Measurements from ENCODE around the gene SYNE1. TPM values are rescaled to one million over a fixed set of nuclear protein-coding genes. Genes with fewer than 3 reads are reported as not detected.
"Not testable (repeated sequence)": the region's sequence is repeated elsewhere in the genome, so short reads cannot be mapped to it uniquely, and the experiment has no call there.

Gene SYNE1
- total RNA-seq, 1 experiment from 2014 or later: 40.0 TPM

DNA sequence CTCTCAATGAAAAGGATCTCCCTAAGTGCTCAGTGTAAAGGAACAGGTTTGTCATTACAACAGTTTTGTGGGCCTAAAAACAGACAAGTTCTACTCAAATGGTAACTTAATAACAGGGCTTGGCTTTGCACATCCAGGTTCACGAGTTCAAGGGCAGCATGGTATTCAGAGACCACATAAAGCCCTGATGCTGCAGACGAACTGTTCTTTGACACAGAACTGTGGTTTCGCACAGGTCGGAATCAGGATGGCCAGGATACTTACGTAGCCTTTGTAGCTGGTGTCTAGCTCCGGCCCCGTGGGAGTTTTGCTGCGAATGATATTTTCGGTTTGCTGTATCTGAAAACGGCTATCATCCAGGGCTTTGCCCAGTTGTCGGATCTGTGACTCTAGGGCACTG lies 493.8 kb downstream of the SYNE1 start:
- DNase-seq (ENCODE audit: low read depth): no peak

DNA sequence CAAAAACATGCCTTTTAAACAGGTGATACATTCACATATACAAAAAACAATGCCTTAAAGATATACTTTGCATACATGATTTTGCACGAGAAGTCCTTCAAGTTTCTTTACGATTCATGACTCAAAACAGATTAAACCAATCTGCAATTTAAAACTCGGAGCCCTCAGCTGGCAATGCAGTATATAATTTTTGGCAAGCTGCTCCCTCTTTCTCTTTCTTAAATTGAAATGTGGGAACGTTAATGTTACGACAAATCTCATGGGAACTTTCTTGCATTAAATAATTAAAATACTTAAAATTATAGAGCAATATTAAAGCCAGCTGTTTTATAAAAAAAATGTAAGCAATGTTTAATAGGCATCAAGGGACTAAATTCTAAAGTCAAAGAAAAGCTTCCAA lies 495.1 kb downstream of the SYNE1 start:
- no peak for DNase-seq (ENCODE audit: low read depth)

DNA sequence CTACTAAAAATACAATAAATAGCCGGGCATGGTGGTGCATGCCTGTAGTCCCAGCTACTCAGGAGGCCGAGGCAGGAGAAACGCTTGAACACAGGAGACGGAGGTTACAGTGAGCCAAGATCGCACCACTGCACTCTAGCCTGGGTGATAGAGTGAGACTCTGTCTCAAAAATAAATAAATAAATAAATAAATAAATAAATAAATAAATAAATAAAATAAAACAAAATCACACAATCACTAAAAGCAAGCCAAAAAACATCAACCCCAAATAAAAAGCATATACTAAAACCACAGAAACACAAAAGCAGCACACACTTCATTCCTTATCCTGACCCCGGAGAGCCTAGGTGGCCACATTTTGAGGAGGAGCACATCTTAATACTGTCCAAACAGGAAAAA lies 498.8 kb downstream of the SYNE1 start:
- DNase-seq (ENCODE audit: low read depth): not testable (repeated sequence)

DNA sequence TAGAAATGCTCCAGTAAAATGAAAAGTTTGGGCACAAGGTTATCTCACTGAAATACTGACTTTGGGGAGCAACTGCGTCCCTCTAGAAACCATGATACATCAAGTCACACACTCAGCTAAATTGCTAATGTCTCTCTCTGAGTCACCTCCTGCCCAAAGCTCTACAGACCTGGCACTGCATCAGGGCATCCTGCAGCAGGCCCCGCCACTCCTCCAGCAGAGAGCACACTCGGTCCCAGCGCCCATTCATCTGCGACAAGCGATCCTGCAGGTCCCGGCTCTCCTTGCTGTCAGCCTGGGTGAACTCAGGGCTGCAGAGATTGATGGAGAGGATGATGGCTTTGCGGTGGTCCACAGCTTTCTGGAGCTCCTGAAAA lies 500.7 kb downstream of the SYNE1 start:
- DNase-seq (ENCODE audit: low read depth): peak; percentile 14

DNA sequence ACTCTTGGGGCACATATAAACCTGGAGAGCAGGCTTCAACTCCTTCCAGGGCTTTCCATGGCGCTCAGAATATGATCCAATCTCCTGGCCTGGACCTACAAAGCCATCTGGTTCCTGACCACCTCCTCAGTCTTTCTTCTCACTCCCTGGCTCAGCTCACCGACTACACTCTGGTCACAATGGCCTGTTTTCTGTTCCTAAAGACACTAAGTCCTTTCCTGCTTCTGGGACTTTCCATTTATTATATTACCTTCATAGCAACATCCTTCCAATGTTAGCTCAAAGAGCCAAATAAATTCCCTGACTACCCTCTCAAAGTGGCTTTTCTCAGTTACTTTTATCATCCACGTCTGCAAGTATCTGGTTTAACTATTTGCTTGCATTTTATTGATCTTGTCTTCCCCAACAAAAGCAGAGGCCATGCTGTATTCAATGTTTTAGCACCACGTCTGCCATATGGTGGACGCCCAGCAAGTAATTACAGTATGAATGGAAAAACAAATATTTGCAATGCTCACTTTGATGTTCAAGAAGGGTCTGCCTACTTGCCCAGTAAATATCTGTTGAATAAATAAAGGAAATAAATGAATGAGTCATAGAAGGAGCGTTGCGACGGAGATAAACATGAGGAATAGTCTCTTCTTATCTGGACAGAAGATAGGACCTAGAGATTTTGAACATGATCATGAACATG lies 501.3 kb downstream of the SYNE1 start:
- no peak for DNase-seq (ENCODE audit: low read depth)

DNA sequence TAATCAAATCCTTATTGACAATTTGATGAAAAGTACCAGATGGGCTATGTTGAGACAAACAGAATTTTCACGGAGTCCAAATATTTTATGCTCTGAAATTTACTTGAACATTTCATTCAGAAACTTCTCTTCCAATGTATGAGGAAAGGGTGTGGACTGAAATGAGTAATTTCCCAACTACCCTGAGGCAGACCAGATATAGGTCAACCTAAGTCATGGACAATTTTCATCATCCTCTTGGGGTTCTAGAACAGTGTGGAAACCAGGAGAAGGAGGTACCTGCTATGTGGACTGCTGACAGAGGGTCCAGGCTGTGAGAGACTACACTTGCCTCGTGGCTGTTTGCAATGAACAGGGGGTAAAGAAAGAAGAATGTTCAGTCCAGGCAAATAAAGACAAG lies 506.7 kb downstream of the SYNE1 start:
- DNase-seq (ENCODE audit: low read depth): peak; percentile 13

DNA sequence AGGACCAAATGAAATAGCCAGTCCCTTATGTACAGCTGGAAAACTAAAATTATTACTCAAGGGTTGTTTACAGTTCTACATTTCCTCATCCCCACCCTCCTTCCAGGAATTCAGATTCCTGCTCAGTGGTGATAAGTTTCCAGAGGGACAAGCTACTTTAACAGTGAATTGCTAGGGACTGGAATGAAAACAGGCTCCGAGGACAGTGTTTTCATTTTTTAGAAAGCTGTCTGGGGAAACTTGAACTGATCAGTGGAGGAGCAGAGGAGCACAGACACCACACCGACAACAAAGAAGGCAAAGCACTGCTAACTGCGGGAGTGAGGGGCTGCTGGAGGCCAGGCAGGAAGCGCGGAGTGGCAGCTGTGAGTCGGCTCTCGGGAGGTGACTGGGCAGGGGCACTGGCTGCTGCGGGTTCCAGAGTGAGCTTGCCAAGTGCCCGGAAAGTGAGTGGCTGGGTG lies 507.4 kb downstream of the SYNE1 start:
- no peak for DNase-seq (ENCODE audit: low read depth)

DNA sequence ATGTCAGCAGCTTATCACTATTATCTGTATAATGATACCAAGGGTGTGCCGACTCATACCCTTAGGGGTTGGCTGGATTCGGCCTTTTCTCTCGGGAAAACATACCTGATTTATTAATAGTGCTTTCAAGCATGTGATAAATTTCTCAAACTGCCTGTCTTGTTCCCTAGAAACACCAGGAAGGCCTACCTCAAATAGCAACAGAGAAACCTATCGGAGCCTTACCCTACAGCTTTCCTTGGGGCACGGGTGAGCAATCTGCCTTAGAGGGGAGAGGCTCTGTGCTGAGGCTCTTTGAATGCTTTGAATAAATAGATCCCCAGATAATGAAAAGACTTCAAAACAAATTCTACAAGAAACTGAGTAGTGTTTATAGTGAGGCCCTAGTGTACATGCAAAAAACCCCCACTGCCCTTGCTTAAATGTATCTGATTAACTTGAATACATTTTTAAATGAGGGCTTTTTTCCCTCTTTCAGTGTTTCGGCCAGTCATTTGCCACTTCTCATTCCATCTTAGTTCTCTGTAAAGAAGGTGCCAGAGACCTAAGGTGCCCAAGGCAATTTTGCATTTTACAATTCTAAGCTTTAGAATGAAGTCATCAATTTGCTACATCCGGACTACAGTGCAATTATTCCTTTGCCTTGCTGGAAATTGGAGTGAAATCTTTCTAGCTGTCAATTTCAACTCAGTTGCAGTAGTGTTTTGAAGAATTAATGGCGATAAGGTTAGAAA lies 509.6 kb downstream of the SYNE1 start:
- DNase-seq (ENCODE audit: low read depth): peak; percentile 28

DNA sequence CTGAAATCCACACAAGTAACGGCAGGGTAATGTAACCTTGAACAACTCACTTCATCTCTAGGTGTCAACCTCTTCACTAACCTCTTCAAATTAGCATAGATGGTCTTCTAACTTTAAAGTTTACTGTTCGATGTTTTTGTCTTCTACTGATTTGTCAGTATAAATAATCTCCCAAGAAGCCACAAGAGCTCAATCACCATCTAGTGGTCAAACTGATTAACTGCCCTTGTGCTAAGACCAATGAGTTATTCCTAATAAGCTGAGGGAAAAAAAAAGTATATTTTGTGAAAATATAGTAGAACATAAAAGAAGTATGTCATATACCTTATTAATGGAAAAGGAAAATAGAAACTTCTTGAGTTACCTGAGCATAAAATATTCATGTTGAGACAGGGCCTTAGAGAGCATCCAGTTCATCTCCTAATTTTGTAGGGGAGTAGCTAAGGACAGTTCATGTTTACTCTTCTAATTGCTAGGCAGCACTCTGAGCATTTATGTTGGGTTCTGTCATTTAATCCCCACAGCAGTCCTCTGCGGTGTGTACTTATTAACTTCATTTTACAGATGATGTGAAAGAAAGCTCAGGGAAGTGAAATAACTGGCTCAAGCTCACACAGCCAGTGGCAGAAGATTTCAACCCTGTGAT lies 512.6 kb downstream of the SYNE1 start:
- DNase-seq (ENCODE audit: low read depth): peak; percentile 61

DNA sequence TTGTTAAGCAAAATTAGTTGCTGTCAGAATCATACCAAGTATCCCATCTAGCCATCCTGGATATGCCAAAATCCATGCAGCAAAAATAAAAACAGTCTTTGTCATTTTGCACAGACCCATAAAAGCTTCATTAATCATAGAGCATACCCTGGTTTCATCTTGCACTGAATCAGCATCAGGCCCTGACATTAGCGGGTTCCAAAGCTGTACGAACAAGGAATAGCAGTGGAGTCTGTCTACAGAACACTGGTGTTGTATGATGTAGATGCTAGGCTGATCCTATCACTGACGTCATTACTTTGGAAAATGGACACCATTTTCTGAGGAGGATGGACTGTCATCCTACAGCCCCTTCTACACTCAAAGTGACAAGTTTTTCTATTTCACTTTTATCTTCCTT lies 514.1 kb downstream of the SYNE1 start:
- no peak for DNase-seq (ENCODE audit: low read depth)

DNA sequence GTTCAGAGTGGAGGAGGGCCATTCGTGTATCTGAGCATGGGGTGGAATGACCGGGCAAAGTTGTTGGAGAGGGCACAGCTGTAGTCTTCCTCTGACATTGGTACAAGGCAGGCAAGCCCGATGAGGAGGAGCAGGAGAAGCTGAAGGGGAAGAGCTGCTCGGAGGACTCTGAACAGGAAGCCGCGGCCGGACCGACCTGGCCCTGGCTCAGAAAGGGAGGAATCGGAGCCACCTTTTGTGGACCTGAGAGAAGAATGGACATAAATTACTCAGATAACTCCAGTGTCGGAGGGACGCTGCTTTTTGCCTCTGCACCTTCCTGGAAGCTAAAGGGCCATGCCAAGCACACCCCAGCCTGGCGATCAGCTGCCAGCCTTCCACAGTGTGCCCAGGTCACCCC lies 514.7 kb downstream of the SYNE1 start:
- no peak for DNase-seq (ENCODE audit: low read depth)

DNA sequence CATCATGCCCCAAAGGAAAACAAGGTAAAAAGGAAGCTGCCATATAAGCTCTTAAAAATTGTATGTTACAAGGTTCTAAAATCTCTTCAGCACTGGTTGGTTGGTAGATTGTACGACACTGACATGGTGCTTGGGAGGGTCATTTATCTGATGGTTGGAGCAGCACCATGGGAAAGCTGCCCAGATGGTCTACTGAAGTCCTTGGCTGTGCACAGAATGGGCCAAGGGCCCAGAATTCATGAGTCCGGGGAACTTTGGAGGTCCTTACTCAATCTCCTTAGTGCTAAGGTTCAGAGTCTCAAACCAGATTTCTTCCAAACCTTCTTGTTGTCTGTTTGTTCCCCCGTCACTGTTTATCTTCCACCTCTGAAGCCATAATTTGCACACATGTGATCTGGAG lies 515.3 kb downstream of the SYNE1 start:
- DNase-seq (ENCODE audit: low read depth): no peak

DNA sequence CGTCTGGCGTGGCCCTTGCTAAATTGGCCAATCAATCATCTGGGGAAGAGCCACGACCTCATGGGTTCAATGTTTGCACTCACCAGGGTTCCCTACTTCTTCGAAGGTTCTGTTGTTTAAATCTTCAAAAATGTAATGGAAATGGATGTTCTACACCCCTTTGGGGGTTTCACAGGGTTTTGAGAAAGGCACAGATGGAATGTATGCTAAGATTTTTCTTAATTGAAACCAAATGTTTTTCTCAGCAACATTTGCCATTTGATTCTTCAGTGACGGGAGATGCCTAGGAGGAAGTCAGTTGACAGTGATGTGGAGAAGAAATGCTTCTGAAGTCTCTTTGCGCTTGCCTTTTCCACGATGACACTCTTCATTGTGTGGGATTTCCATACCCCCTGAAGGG lies 517.3 kb downstream of the SYNE1 start:
- DNase-seq (ENCODE audit: low read depth): no peak

DNA sequence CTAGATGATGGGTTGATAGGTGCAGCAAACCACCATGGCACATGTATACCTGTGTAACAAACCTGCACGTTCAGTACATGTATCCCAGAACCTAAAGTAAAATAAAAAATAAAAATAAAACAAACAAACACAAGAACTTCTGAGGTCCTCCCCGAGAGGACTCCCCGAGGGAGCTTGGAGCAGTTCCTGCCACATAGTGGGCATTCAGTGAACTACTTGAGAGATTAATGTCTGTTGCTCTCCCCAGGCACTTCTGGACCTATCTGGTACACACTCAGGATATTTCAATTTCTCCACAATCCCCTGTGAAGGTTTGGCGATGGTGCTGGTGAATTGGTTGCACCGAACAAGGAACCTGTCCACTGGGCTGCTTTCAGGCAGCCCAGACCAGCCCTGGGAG lies 518.5 kb downstream of the SYNE1 start:
- no peak for DNase-seq (ENCODE audit: low read depth)

DNA sequence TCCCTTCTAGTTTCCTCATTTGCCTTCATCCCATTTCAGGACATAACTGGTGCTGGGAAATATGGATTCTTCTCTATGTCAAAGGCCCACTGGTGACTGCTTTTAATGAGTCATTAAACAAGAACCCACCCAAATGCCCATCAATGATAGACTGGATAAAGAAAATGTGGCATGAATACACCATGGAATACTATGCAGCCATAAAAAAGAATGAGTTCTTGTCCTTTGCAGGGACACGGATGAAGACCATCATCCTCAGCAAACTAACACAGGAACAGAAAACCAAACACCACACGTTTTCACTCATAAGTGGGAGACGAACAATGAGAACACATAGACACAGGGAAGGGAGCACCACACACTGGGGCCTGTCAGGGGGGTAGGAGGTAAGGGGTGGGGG lies 518.9 kb downstream of the SYNE1 start:
- DNase-seq (ENCODE audit: low read depth): no peak

DNA sequence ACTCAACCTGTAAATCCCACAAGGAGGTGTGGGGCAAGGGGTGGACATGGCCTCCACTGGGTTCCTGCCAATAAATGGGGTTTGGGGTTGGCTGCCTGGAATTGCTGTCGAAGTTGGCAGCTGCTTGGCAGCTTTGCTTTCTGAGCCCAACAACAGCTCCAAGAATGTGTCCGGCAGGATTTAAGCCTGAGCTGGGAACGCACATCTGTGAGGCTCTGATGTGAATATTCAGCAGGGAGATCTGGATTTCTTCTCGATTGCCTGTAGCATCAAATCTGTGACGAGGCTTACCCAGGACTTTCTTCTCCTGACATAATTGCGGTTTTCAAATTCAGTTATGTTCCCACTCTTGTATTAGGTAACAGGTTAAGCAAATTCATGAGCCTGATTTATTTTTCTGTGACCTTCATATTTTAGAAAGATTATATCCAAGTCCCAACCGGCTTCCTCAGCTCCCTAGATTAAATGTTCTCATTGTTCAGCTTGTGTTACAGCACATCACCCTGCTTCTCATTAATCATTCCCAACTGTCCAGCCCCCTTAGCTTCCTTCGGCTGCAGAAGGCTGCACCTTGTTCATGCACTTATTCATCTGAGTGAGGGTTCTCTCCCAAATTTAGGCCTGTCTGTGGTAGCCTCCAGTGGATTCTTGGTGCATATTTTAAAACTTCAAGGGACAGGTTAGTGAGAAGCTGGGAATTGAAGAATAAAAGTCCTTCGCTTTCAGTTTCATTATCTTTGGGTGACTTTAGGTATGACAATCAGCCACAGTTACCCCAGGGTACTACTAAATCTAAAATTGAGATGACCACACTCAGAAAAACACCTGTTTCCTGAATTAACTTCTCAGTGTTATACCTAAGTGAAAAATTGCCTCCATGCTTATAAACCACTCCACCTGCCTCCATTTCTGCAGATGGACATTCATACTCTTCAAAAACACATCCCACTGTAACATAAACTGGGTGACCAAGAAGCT lies 519.7 kb downstream of the SYNE1 start:
- no peak for DNase-seq (ENCODE audit: low read depth)

DNA sequence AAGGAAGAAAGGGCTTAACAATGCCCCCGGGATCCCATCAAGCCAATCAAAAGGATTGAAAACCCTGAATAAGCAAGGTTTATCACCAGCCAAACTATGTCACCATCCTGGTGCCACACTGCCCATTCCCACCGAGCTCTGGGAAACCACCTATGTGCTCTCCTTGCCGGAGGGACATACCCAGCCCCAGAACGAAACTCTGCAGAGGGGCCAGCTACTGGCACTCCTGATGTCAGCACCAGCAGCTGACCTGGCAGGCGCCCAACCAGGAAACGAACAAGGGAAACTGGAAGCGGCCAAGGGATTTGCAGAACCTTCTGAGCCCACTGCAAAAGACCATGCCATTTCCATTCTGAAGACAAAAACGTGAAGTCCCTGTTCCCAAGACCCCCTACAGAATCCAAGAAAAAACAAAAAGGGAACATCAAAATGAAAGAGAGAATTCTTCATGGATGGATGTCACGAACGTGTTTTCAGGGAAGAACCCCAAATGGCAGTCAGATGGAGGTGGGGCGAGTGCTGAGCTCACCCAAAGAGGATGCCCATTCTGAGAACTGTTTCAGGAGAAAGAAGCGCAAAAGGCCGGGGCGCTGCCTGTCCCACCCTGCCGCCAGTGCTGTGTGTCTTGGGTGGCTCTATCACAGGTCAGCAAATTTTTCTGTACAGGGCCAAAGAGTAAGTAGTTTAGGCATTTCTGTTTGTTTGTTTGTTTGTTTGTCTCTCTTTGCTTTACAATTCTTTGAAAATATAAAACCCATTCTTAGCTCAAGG lies 524.5 kb downstream of the SYNE1 start:
- DNase-seq (ENCODE audit: low read depth): no peak

DNA sequence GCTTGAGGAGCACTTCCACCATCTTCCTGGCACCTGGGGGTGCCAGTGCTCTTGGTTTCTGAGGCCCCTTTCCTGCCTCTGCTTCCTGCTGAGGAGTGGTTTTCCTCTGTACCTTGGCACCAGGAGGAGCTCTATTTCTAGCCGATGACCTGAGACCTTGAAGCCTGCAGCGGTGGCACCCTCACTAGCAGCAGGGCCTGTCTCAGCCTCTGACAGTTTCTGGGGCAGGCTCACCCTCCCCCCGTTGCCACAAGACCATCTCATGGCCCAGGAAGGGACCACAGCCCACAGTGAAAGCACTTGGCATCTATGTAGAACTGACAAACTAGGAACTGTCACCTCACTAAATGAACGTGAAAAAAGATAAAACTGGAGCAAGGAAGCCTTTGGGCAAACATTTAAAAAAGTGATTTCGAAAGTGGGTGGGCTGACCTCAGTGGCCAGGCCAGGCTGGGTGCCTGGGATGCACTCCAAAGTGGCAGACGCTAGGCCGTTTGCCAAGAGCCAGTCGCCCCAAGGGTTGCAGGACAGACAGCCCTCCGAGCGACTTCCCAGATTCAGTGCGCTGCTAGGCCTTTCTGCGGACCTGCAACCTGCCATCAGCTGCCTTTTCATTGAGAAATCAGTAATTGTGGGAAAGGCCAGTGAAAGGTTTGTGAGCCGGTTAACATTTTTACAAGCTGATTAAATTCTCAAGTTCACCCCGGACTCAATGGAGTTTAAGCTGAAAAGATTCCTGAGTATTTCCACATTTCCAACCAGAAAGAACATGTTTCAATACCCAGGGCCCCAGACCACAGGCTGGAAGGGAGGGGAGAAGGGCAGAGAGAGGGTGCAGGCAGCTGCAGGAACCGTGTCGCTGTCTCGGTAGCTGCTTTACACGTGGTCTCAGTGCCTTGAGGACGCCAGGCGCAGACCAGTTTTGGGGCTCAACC lies 526.0 kb downstream of the SYNE1 start:
- peak; percentile 91 for DNase-seq (ENCODE audit: low read depth)

DNA sequence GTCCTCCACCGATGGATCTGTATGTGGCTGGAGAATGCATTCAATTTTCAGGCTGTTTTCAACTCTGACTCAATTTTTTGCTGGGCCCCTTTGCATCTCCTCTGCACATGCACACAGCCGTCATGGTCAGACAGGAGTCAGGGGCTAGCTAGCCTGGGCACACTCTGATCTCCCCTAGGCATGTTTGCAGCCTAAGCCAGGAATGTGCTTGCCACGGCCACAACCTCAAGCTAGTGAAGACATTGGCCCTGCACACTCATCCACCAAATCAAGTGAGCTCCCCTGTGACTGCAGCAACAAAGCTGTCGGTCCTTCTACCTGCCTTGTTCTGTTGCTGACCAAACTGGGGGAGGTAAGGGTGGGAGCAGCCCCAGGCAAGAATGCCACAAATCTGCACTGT lies 529.2 kb downstream of the SYNE1 start:
- no peak for DNase-seq (ENCODE audit: low read depth)

DNA sequence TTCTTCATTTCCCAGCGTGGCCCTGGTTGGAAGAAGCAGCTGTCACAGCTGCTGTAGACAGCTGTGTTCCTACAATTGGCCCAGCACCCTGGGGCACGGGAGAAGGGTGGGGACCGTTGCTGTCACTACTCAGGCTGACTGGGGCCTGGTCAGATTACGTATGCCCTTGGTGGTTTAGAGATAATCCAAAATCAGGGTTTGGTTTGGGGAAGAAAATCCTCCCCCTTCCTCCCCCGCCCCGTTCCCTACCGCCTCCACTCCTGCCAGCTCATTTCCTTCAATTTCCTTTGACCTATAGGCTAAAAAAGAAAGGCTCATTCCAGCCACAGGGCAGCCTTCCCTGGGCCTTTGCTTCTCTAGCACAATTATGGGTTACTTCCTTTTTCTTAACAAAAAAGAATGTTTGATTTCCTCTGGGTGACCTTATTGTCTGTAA lies 537.0 kb downstream of the SYNE1 start:
- peak; percentile 93 for DNase-seq (ENCODE audit: low read depth)

Measured in RPMI7951 (cell line).